Measurements from ENCODE around the gene GRAMD1B.

The GRAMD1B gene

DNA sequence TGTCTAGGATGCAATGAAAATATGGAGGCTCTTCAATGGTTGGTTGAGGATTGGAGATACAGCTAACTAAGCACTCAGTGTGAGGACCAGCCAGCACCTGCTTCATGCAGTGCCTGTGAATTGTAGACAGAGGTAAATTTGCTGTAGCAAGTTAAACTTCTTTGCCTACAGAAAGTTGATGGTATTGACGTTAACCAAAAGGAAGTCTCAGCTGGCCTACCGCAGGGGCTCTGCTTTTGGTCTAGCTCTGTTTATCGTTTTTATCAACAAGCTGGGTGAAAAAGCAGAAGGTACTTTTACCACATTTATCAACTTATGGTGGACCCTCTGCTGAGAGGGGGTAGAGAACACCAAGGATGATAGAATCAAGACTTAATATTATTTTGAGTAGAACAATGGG, 51.6 kb downstream of the GRAMD1B start:
- H3K4me1 ChIP-seq (ENCODE audit: control insufficient read depth in 5 of 5, insufficient read depth in 5 of 5, low read length in 5 of 5): peaks cover 0 to 4% (median 0%) of the 10 kb centered on the region in 5 donors
- H3K4me3 ChIP-seq (ENCODE audit: low read depth in 1 of 5, low read length in 5 of 5): no peak overlapping the region
- no peak overlapping the region for H3K9ac ChIP-seq (ENCODE audit: low read length in 5 of 5)
- peaks cover 0 to 9% (median 4%) of the 10 kb centered on the region in 5 donors for H3K27me3 ChIP-seq (ENCODE audit: control insufficient read depth in 5 of 5, insufficient read depth in 4 of 5, low read length in 5 of 5)
- no peak overlapping the region for H3K27ac ChIP-seq (ENCODE audit: low read depth, low read length)
- no peaks in the 10 kb centered on the region for H3K9me3 ChIP-seq (ENCODE audit: control insufficient read depth in 5 of 5, low read length in 5 of 5)
- peaks cover 0 to 5% (median 0%) of the 10 kb centered on the region in 5 donors for H3K36me3 ChIP-seq (ENCODE audit: control insufficient read depth in 5 of 5, insufficient read depth in 5 of 5, low read length in 5 of 5)

DNA sequence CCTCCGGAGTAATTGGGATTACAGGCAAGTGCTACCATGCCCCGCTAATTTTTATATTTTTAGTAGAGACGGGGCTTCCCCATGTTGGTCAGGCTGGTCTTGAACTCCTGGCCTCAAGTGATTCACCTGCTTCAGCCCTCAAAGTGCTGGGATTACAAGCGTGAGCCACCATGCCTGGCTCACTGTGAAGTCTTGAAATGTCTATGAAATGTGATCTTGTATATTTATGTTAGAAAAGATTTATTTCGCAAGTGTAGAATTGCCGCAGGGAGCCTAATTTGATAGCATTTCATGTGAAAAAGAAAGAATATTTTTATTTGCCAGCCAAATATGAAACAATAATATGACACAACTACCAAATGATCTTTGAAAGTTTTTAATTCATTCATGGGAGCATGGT, 52.1 kb downstream of the GRAMD1B start:
- Histone ChIP-seq H3K27me3 (ENCODE audit: control insufficient read depth in 5 of 5, insufficient read depth in 4 of 5, low read length in 5 of 5) (peaks cover 0 to 9% (median 4%) of the 10 kb centered on the region in 5 donors), H3K36me3 (ENCODE audit: control insufficient read depth in 5 of 5, insufficient read depth in 5 of 5, low read length in 5 of 5) (peaks cover 0 to 5% (median 0%) of the 10 kb centered on the region in 5 donors), H3K9ac (ENCODE audit: low read length in 5 of 5) (no peak overlapping the region), H3K4me3 (ENCODE audit: low read depth in 1 of 5, low read length in 5 of 5) (no peak overlapping the region), H3K27ac (ENCODE audit: low read depth, low read length) (no peak overlapping the region), H3K4me1 (ENCODE audit: control insufficient read depth in 5 of 5, insufficient read depth in 5 of 5, low read length in 5 of 5) (peaks cover 0 to 4% (median 0%) of the 10 kb centered on the region in 5 donors), H3K9me3 (ENCODE audit: control insufficient read depth in 5 of 5, low read length in 5 of 5) (no peaks in the 10 kb centered on the region)

- Histone ChIP-seq H3K9ac (ENCODE audit: low read length in 5 of 5) (no peak overlapping the region), H3K4me1 (ENCODE audit: control insufficient read depth in 5 of 5, insufficient read depth in 5 of 5, low read length in 5 of 5) (peaks cover 0 to 3% (median 0%) of the 10 kb centered on the region in 5 donors), H3K4me3 (ENCODE audit: low read depth in 1 of 5, low read length in 5 of 5) (no peak overlapping the region), H3K36me3 (ENCODE audit: control insufficient read depth in 5 of 5, insufficient read depth in 5 of 5, low read length in 5 of 5) (peaks cover 0 to 5% (median 0%) of the 10 kb centered on the region in 5 donors), H3K27me3 (ENCODE audit: control insufficient read depth in 5 of 5, insufficient read depth in 4 of 5, low read length in 5 of 5) (peaks cover 0 to 9% (median 4%) of the 10 kb centered on the region in 5 donors), H3K27ac (ENCODE audit: low read depth, low read length) (no peak overlapping the region), H3K9me3 (ENCODE audit: control insufficient read depth in 5 of 5, low read length in 5 of 5) (no peaks in the 10 kb centered on the region)
Measured at GRCh38 chr11:123483058-123483457, 53.0 kb downstream of the GRAMD1B start.

DNA sequence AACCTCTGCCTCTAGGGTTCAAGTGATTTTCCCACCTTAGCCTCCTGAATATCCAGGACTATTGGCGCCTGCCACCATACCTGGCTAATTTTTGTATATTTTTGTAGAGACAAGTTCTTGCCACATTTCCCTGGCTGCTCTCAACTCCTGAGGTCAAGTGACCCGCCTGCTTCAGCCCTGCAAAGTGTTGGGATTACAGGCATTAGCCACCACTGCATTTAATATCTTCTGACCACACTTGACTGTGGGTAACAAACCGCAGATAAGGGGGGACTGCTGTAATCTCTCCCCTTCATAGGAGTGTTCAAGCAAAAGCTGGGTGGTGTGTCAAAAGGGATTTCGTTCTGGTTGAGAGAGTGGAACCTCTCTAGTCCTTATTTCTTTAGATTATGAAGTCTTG, 53.4 kb downstream of the GRAMD1B start:
- Histone ChIP-seq H3K4me3 (ENCODE audit: low read depth in 1 of 5, low read length in 5 of 5) (no peak overlapping the region), H3K27ac (ENCODE audit: low read depth, low read length) (no peak overlapping the region), H3K36me3 (ENCODE audit: control insufficient read depth in 5 of 5, insufficient read depth in 5 of 5, low read length in 5 of 5) (peaks cover 0 to 5% (median 0%) of the 10 kb centered on the region in 5 donors), H3K9ac (ENCODE audit: low read length in 5 of 5) (no peak overlapping the region), H3K4me1 (ENCODE audit: control insufficient read depth in 5 of 5, insufficient read depth in 5 of 5, low read length in 5 of 5) (no peaks in the 10 kb centered on the region), H3K9me3 (ENCODE audit: control insufficient read depth in 5 of 5, low read length in 5 of 5) (no peaks in the 10 kb centered on the region), H3K27me3 (ENCODE audit: control insufficient read depth in 5 of 5, insufficient read depth in 4 of 5, low read length in 5 of 5) (peaks cover 0 to 9% (median 4%) of the 10 kb centered on the region in 5 donors)

- no peaks in the 10 kb centered on the region for H3K4me1 ChIP-seq (ENCODE audit: control insufficient read depth in 5 of 5, insufficient read depth in 5 of 5, low read length in 5 of 5)
Measured at GRCh38 chr11:123484448-123484847, 54.4 kb downstream of the GRAMD1B start.

GRCh38 chr11:123487157-123487744, 57.2 kb downstream of the GRAMD1B start:
- Histone ChIP-seq H3K4me1 (ENCODE audit: control insufficient read depth in 5 of 5, insufficient read depth in 5 of 5, low read length in 5 of 5) (no peaks in the 10 kb centered on the region), H3K4me3 (ENCODE audit: low read depth in 1 of 5, low read length in 5 of 5) (no peak overlapping the region), H3K9ac (ENCODE audit: low read length in 5 of 5) (no peak overlapping the region), H3K27me3 (ENCODE audit: control insufficient read depth in 5 of 5, insufficient read depth in 4 of 5, low read length in 5 of 5) (peaks cover 0 to 10% (median 4%) of the 10 kb centered on the region in 5 donors), H3K36me3 (ENCODE audit: control insufficient read depth in 5 of 5, insufficient read depth in 5 of 5, low read length in 5 of 5) (no peaks in the 10 kb centered on the region), H3K9me3 (ENCODE audit: control insufficient read depth in 5 of 5, low read length in 5 of 5) (no peaks in the 10 kb centered on the region), H3K27ac (ENCODE audit: low read depth, low read length) (no peak overlapping the region)

More at GRCh38 chr11:123484448-123484847, 54.4 kb downstream of the GRAMD1B start:
- no peak overlapping the region for H3K27ac ChIP-seq (ENCODE audit: low read depth, low read length)
- peaks cover 0 to 9% (median 4%) of the 10 kb centered on the region in 5 donors for H3K27me3 ChIP-seq (ENCODE audit: control insufficient read depth in 5 of 5, insufficient read depth in 4 of 5, low read length in 5 of 5)
- H3K36me3 ChIP-seq (ENCODE audit: control insufficient read depth in 5 of 5, insufficient read depth in 5 of 5, low read length in 5 of 5): peaks cover 0 to 5% (median 0%) of the 10 kb centered on the region in 5 donors
- H3K4me3 ChIP-seq (ENCODE audit: low read depth in 1 of 5, low read length in 5 of 5): no peak overlapping the region
- H3K9ac ChIP-seq (ENCODE audit: low read length in 5 of 5): no peak overlapping the region
- H3K9me3 ChIP-seq (ENCODE audit: control insufficient read depth in 5 of 5, low read length in 5 of 5): no peaks in the 10 kb centered on the region

GRCh38 chr11:123490527-123490926, 60.5 kb downstream of the GRAMD1B start:
- H3K27ac ChIP-seq (ENCODE audit: low read depth, low read length): no peak overlapping the region
- no peak overlapping the region for H3K9ac ChIP-seq (ENCODE audit: low read length in 5 of 5)
- H3K27me3 ChIP-seq (ENCODE audit: control insufficient read depth in 5 of 5, insufficient read depth in 4 of 5, low read length in 5 of 5): peaks cover 0 to 5% (median 4%) of the 10 kb centered on the region in 5 donors
- H3K4me3 ChIP-seq (ENCODE audit: low read depth in 1 of 5, low read length in 5 of 5): no peak overlapping the region
- H3K9me3 ChIP-seq (ENCODE audit: control insufficient read depth in 5 of 5, low read length in 5 of 5): no peaks in the 10 kb centered on the region
- no peaks in the 10 kb centered on the region for H3K4me1 ChIP-seq (ENCODE audit: control insufficient read depth in 5 of 5, insufficient read depth in 5 of 5, low read length in 5 of 5)
- H3K36me3 ChIP-seq (ENCODE audit: control insufficient read depth in 5 of 5, insufficient read depth in 5 of 5, low read length in 5 of 5): no peaks in the 10 kb centered on the region

GRCh38 chr11:123491241-123491640, 61.2 kb downstream of the GRAMD1B start:
- no peak overlapping the region for H3K9ac ChIP-seq (ENCODE audit: low read length in 5 of 5)
- H3K27me3 ChIP-seq (ENCODE audit: control insufficient read depth in 5 of 5, insufficient read depth in 4 of 5, low read length in 5 of 5): peaks cover 0 to 5% (median 4%) of the 10 kb centered on the region in 5 donors
- H3K4me3 ChIP-seq (ENCODE audit: low read depth in 1 of 5, low read length in 5 of 5): no peak overlapping the region
- H3K4me1 ChIP-seq (ENCODE audit: control insufficient read depth in 5 of 5, insufficient read depth in 5 of 5, low read length in 5 of 5): no peaks in the 10 kb centered on the region
- no peaks in the 10 kb centered on the region for H3K36me3 ChIP-seq (ENCODE audit: control insufficient read depth in 5 of 5, insufficient read depth in 5 of 5, low read length in 5 of 5)
- no peaks in the 10 kb centered on the region for H3K9me3 ChIP-seq (ENCODE audit: control insufficient read depth in 5 of 5, low read length in 5 of 5)
- H3K27ac ChIP-seq (ENCODE audit: low read depth, low read length): no peak overlapping the region

DNA sequence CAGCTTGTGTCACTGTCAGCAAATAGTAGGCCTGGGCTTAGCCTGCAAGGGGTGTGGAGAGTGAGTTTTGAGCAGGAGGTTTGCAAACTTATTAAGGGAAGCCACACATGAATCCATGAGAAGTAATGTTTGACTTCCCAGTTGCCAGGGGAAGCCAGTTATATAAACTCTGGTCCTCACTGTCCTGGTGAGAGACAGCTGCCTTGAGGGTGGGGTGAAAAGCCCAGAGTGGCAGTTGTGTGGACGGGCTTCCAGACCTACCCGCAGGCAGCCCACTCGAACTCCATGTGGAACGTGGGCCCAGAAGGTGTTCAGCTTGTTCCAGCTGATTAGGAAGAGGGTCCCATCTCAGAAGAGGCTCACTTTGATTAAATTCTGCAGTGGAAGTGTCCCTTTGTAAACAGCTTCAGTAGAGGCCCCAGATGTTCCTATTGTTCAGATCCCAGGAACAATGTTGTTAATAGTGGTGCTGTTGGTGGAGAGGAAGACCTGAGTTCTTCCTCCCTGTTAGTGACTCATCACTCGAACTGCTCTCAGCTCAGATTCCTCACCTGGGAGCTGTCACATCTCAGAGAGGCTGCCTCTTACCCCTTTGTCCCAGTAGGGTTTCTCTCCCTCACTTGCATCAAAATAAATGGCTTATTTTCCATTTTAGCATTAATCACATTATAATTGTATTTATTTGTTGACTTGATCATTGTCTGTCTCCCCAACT, 63.4 kb downstream of the GRAMD1B start:
- Histone ChIP-seq H3K4me1 (ENCODE audit: control insufficient read depth in 5 of 5, insufficient read depth in 5 of 5, low read length in 5 of 5) (no peaks in the 10 kb centered on the region), H3K27ac (ENCODE audit: low read depth, low read length) (no peak overlapping the region), H3K9me3 (ENCODE audit: control insufficient read depth in 5 of 5, low read length in 5 of 5) (no peaks in the 10 kb centered on the region), H3K9ac (ENCODE audit: low read length in 5 of 5) (no peak overlapping the region), H3K4me3 (ENCODE audit: low read depth in 1 of 5, low read length in 5 of 5) (no peak overlapping the region), H3K27me3 (ENCODE audit: control insufficient read depth in 5 of 5, insufficient read depth in 4 of 5, low read length in 5 of 5) (peaks cover 0 to 9% (median 0%) of the 10 kb centered on the region in 5 donors), H3K36me3 (ENCODE audit: control insufficient read depth in 5 of 5, insufficient read depth in 5 of 5, low read length in 5 of 5) (no peaks in the 10 kb centered on the region)

All from subcutaneous abdominal adipose tissue (tissue), 5 donors.